ENCODE results near the gene EIF4E1B. TPM values are rescaled to one million over a fixed set of nuclear protein-coding genes. Genes with fewer than 3 reads are reported as not detected.
A peak's percentile ranks its signal among the peaks of the same experiment; 100 is the strongest.

Gene EIF4E1B
- polyA plus RNA-seq, 1 donor = not detected

GRCh38 chr5:176647030-176647842, 16.8 kb downstream of the EIF4E1B start, which contains the start of gene TSPAN17:
Gene TSPAN17 (plus strand): TSS chr5:176647484. CDS start chr5:176647616, 132 bp downstream.
- peak; percentile 96 for DNase-seq (ENCODE audit: low read depth)

DNA sequence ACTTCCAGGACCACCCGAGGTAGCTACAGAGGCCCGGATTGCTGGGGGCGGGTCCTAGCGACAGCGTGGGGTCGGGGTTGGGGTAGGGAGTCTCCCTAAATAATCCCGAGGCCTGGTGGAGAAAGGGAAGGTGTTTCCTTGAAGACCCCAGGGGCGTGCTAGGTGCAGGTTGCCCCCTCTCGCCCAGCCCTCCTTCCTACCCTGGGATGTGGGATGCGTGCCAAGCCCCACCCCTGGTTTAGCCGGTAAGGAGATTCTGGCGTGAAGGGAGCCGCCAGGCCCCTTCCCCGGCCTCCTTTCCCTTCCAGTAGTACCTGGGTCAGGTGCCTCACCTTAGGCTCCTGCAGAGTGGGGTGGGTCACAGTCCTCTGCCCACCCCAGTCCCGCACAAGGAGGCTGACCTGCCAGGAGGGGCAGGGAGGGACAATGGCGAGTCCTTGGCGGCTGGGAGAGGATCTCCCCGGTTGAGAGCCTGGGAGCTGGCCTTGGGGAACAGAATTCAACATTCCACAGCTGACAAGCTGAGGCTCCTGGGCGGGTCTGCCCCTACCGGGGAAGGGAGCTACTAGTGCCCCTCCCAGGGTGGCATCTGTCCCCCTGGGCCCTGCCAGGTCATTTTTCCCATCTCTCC, 17.5 kb downstream of the EIF4E1B start:
- DNase-seq (ENCODE audit: low read depth) = no peak

DNA sequence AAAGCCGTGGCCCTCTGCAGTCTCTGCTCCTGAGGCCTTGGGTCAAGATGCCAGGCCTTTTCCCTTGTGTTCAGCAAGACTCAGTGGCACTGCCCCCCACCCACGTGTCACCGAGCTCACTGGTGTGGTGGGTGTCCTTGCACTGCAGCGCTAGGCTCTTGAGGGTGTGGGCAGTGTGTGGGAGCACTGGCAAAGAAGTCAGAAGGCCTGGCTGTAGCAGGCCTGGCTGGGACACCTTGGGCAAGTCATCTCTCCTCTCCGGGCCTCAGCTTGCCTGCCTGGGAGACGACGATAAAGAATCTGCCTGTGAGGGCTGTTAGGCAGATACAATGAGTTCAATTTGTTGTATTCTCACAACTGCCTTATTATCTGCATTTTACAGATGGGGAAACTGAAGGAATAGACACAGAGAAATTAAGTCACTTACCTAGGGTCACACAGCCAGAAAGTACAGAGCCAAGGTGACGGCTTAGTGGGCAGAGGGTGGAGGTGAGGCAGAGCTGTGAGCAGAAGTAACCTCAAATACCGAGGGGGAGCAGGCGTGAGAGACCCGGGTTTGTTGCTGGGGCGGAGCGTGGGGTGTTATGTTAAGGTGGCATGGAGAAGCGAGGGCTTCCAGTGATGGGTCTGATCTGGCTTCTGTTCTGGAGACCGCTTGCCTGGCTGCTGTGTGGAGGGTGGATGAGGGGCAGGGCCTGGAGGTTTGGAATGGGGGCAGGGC, 18.2 kb downstream of the EIF4E1B start:
- no peak for DNase-seq (ENCODE audit: low read depth)

GRCh38 chr5:176650354-176650884, 19.9 kb downstream of the EIF4E1B start:
- no peak for DNase-seq (ENCODE audit: low read depth)

DNA sequence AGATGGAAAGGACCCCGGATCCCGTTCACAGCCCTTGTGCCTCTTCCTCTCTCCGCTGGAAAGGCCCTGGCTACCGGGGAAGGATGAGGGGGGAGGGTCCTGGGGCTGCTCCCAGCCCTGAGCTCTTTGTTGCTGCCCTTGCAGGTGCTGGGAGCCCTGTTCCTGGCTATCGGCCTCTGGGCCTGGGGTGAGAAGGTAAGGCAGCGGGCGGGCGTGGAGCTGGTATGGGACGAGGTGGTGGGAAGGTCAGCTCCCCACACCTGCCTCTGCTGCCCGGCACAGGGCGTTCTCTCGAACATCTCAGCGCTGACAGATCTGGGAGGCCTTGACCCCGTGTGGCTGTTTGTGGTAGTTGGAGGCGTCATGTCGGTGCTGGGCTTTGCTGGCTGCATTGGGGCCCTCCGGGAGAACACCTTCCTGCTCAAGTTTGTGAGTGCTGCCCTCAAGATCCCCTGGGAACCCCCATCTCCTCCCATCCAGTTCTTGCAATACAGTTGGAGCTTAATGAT, 21.1 kb downstream of the EIF4E1B start:
- no peak for DNase-seq (ENCODE audit: low read depth)

DNA sequence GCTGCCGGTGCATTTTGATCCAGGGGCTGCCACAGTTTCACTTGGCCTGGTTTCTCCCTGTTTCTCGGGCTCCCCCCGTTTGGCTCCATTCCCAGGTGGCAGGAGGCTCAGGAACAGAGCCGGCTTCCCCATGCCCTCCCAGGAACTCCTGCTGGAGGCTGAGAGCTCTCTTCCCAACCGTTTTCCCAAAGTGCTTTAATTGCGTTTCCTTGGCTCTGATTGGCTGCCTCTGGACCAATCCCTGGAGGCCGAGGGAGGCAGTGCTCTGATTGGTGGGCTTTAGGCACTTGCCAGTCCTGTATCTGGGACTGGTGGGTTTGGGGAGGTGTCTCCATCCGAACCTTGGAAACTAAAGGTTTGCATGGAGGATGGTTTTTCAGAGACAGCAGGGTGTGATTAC, 21.7 kb downstream of the EIF4E1B start:
- DNase-seq (ENCODE audit: low read depth) = no peak

- no peak for DNase-seq (ENCODE audit: low read depth)
Observed at GRCh38 chr5:176653401-176654385, 23.2 kb downstream of the EIF4E1B start.

DNA sequence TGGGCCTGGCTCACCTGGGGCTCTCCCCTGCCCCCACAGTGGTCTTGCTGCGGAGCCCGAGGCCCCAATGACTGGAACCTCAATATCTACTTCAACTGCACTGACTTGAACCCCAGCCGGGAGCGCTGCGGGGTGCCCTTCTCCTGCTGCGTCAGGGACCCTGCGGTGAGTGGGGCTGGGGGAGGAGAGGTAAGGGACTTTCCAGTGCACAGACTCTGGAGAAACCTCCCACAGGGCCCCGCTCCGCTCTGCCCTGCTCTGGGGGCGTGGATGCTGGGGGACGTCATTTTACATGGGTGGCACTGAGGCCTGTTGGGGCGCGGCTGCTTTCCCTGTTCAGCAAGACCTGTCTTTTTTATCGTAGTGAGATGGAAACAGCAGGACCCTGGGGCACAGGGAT, 24.4 kb downstream of the EIF4E1B start:
- DNase-seq (ENCODE audit: low read depth) = no peak

DNA sequence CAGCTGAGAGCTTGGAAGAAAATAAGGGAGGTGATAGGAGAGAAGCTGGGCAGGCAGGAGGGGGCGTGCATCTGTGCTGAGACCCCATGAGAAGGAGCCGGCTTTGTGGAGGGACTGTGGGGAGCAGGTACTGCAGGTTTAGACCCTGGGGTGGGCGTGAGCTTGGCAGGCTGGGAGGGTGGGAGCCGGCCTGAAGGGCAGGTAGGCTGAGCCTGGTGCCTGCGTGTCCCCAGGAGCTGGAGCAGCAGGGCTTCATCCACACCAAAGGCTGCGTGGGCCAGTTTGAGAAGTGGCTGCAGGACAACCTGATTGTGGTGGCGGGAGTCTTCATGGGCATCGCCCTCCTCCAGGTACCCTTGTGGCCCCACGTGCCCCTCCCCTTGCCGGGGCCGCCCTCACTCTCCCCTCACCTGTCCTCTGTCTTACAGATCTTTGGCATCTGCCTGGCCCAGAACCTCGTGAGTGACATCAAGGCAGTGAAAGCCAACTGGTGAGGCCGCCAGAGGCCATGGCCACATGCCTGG, 26.1 kb downstream of the EIF4E1B start:
- DNase-seq (ENCODE audit: low read depth) = no peak

DNA sequence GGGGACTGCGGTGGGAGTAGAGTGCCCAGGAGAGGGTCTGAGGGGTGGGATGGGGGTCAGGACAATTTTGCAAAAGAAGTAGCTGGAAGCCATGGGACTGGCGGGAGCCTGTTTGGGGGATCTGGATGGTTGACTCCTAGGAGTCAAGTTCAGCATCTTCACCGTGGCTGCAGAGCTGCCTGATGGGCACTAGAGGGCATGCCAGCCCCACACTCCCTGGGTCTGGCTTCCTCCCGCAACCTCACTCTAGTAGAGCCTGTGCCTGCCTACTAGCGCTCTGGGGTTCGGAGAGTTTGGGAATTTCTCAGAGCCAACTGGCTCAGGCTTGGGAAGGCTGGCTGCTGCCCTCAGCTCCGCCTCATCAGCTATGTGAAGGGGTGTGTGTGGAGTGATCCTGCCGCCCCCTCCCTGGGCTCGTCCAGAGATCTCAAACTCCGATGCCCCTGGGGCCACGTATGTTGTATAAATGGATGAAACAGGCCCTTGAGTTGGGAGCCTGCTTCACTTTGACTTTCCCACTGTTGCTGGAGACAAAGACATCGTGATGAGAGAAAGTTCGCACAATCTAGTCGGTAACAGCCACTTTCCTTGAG, 27.6 kb downstream of the EIF4E1B start:
- DNase-seq (ENCODE audit: low read depth) = no peak

DNA sequence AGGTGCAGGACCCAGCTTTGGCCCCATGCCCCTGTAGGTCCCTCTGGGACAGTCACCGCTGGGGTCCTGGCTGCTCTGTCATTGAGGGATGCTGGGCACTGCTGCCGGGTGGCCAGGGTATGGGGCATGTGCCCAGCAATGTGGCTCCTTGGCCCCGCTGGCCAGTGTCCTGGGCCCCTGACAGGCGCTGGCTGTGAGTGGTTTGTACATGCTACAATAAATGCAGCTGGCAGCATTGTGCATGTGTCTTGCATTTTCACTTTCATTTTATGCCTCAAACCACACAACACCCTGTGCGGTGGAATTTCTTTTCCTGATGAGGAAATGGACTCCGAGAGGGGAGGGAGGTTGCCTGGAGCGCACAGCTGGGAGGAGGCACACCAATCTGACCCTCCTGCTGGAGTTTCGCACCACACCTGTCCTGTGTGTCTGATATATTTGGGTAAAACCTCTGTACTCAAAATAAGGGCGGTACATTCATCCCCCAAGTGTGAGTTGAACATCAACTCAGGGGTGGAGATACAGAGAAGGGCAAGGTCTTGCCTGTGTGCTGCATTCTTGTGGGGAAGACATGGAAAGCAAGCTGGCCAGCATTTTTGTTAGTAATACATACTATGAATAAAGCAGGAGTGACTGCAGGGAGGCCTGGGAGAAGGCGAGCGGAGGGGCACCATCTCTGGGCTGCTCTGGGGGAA, 28.5 kb downstream of the EIF4E1B start:
- DNase-seq (ENCODE audit: low read depth) = no peak

- DNase-seq (ENCODE audit: low read depth) = no peak
Observed at GRCh38 chr5:176659512-176659839, 29.0 kb downstream of the EIF4E1B start.

DNA sequence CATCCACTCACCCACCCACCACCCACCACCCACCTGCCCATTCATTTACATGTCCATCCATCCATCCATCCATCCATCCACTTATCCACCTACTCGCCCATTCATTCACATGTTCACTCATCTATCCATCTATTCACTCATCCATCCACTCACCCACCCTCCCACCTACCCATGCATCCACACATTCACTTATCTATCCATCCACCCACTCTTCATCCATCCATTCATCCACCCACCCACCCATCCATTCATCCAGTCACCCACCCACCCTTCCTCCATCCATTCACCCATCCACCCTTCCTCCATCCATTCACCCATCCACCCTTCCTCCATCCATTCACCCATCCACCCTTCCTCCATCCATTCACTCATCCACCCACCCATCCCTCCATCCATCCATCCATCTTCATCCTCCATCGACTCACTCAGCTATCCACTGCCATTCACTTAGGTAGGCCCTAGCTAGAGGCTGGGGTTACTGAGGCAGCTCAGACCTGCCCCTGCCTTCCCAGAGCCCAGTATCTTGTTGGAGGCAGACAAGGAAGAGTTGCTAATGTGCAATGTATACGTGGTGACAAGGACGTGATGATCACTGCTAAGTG, 29.5 kb downstream of the EIF4E1B start:
- DNase-seq (ENCODE audit: low read depth) = no peak

DNA sequence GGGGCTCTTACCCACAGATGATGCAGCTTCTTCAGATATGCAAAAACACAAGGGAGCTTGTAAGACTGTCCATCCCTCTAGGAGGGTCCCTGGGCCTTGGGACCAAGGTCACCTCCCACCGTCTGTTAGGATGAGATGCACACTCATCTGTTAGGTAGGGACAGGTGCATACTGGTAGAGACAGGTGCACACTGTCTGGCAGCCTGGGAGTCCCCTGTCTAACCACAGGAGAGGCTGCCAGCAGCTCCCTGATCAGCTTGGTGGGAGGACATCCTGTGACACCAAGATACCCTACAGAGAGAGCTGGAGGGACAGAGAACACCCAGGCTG, 30.0 kb downstream of the EIF4E1B start:
- no peak for DNase-seq (ENCODE audit: low read depth)

DNA sequence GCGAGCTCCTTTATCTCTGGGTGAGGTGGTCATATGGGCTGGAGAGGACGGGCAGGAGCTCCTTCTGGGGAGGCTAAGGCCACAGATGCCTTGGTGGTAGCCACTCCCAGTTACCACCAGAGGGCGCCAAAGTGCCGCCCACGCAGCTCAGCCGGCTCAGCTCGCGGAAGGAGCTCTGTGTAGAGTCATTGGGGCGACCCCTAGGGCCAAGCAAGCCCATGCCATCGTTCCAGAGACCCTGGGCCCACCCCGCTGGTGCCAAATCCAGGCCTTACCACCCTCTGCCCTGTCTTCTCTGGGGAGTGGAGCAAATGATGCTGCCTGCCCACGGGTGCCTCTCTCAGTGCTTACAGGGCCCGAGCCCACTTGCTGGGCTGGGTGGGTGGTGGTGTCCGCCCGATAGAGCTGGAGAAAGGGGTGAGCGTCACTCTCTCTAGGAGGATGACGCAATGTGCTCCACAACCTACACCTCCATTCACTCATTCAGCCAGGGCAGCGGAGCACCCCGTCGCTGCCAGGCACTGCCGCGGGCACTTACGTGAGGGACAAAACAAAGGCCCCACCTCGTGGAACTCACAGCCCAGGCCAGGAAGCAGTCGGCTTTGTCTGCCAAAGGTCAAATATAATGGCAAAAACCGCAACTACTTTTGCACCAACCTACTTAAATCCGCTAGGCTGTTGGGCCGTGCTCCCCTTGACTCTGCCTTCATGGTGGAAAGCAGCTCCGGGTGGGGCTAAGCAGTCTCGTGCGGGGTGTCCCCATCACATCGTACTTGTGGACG, 30.6 kb downstream of the EIF4E1B start:
- peak; percentile 40 for DNase-seq (ENCODE audit: low read depth)

DNA sequence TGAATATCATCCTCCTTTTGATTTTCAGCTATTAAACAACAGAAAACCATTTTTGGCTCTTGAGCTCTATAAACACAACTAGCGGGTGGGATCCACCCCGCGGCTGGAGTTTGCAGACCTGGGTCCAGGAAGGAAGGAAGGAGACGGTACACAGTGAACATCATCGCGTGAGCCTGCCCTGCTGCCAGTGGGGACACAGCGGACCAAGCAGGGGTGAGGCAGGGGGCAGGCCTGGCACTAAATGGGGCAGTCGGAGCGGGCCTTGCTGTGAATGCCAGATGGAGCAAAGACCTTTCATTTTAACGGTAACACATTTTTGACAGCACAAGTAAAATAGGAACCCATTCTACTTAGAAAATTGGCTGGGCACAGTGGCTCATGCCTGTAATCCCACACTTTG, 31.2 kb downstream of the EIF4E1B start:
- no peak for DNase-seq (ENCODE audit: low read depth)

DNA sequence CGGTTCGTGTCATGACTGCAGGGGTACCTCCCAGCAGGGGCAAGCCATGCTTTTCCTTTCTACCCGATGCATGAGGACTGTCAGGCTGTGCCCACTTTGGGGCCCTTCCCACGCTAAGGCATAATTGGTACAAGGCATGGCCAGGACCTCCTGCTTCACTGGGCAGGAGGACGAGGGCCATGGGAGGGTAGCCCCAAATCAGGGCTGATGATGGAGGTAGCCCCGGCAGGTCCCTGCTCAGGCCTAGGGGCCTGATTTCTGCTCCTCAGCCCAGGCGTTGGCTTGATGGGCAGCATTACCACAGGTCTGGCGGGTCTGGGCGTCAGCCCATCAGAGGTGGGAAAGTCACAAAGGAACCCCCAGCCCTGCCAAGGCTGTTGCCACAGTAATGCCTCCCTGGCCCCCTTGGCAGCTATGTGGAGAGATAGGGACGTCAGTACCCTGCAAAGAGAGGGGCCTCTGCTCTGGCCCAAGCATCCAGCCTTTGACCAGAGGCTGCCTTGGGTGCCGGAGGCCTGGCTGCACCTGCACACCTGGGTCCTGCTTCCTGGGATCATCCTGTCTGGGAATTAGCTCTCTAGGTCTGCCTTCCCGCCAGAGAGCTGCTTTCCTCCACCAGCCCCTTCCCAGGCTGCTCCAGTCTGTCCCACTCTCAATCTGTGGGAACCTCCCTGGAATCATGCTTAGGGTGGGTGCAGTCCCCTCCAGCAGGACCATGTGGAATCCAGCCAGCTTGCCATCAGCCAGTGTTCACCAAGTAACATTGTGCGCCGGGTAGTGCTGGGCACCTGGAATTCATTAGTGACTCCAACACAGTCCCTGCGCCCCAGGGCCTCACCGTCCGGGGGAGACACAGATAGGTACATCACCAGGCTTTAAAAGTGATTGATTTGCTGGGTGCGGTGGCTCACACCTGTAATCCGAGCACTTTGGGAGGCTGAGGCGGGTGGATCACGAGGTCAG, 32.2 kb downstream of the EIF4E1B start:
- DNase-seq (ENCODE audit: low read depth) = no peak

All from forelimb muscle (tissue), 1 donor.